HG03432 (cell line): Measurements from ENCODE around the gene ACADSB.
A peak's percentile ranks its signal among the peaks of the same experiment; 100 is the strongest.

Experiments used
- ATAC-seq: cut with Tn5 transposase; IDR thresholded peaks from one replicate; pipeline ENCODE4 v1.9.1; 2021; ENCODE audit warnings: mild to moderate bottlenecking, moderate library complexity; ENCODE audit not compliant: unreplicated experiment

Gene ACADSB

DNA sequence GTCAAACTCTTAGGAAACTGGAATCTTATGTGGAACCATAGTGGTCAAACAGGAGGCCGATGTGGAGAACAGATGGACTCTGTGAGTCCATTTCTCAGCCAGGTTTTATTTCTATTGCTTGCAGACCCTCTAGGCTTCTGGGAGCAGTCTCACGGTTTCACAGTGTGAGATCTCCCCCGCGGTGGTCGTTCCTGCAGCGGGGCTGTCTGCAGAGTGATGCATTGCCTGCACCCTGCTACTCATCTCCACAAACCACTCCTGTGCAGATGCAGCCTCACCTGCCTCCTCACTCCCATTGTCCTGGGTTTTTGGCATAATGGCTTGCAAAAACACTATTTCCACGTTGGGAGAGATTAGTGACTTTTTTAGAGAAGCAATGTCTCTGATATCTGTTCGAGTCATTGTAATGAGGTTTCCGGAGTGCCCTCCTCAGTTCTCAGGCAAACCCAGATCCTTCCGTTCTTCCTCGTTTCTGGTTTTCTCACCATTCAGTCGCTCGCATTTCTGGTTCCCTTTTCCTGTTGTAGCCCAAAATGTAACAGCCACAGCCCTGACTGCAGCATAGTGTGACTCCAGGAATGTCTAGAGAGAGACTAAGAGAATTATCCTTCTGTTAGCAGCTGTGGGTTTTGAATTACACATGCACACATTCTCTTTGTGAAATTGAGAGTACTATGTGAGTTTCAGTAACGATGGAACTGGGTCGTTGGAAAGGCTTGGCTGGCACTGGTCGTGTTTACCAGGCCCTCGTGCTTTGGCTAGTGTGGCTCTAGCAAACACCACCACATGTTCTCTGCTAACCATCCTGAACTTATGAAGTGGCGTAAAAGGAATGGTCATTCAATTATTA lies 30.2 kb downstream of the ACADSB start:
- ATAC-seq, result no peak

DNA sequence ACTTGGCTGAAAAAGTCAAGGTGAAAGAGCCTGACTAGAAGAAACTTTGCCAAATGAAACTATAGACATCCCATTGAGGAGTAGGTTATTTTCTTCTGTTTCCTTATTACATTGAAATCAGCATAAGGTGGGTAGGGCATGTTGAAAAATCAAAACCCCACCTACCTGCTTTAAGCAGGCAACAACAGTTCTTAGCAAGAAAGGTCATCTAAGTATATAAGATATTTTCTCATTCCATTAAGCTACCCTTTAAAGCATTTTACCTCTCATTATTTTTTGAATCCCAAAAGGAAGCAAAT lies 30.8 kb downstream of the ACADSB start:
- no peak for ATAC-seq

DNA sequence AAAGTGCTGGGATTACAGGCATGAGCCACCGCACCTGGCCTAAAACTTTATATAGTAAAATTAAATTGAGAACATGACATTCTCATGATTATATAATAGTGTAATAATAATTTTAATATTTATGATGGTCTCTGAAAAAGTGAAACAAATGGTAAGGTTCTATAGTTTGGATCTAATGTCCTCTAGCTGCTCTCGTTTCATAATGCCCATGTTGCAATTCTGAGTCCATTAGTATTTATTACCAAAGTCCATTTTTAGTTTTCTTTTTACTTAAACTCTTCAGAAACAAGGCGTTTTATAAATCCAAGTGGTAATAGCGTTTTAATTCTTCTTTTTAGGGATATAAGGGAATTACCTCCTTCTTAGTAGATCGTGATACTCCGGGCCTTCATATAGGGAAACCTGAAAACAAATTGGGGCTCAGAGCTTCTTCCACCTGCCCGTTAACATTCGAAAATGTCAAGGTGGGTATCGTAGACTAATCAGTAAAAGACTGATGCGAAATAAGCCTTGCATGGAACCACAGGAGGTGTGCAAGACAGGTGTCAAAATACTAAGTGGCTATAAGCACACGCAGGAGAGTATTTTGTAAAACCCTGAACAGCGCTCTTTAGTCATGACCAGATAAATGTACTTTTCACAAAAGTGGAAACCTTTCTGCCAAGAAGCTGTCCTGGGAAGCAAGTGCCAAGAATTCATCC lies 34.1 kb downstream of the ACADSB start:
- ATAC-seq, result no peak

DNA sequence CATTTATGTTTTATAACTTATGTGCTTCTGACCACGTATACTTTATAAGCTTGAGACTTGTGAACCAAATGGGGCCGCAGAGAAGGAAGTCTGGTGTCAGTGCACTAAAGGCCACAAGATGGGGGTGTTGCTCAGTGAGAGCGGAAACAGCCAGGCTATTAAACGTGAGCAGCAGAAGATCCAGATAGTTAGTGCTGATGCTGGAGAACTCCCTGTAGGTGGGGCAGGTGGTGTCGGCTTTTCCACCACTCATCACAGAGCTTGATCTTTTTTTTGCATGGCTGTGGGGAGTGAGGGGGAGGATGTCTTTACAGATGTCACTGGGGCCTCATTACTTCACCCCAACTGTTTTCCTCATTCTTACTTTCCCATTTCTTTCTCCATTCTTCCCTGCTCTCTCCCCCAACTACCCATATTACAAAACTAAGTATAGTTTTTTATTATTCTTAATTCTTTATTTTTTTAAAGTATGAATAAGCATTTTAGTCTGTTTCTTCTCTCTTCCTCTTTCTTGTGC lies 34.7 kb downstream of the ACADSB start:
- peak; percentile 79 for ATAC-seq

DNA sequence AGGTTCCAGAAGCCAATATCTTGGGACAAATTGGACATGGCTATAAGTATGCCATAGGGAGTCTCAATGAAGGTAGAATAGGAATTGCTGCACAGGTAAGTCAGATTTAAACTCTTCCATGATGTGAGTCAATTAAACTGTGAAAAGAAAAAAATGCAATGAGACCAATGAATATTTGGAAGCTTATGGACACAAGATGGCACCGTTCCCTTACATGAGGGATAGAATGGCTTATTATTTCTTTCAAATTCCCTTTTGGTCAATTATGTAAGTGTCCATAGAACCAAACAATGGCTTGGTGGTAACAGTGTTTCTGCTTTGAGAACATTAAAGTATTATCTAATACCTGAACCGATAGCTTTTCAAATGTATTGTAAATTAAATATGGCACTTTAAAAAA lies 35.6 kb downstream of the ACADSB start:
- ATAC-seq, result no peak

DNA sequence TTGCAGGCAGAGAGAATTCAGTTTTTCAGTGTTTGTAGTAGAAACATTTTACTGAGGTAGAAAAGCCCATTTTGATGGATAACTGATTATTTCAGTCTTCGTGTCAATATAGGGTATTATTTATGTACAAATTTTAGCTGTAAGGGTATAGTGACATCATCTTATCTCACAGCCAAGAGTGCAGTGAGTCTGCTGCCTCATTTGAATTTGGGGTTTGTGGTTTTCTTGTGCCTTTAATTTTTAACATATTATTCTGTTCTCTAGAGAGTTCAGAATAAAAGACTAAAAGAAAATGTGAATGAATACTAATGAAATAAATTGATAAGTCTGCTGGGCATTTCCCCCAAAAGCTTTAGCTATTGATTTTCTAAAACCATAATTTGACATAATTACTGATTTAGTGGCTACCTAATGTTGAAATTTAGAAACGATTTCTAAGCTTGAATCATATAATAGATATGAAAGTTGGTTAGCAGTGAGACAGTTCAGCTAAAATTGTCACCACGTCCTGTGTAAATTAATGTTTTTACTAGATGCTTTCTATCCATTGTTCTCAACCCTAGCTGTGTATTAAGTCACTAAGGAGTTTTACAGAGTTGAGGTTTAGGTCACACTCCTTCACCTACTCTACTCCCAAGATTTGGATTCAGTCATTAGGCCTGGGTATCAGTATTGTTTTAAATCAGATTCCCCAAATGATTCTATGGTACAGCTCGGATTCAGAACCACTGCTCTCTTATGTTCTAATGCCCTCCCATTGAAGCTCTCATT lies 37.3 kb downstream of the ACADSB start:
- ATAC-seq, result no peak

DNA sequence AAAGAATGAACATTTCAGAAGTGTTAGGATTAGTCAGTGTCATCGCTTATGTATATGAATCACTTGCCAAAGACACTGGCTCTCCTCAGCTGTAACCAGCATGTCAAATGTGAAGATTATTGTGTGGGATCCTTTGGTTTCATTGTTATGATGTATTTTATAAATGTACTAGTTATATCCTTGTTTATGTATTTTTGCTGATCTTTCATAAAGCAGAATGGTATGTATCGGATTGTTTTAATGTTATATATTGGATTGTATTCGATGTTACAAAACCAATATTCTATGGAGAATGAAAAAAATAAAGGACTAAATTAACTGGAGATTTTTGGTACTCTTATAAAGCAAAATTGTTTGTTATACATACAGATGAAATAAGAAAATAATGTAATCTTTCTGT lies 49.2 kb downstream of the ACADSB start:
- ATAC-seq, result no peak

DNA sequence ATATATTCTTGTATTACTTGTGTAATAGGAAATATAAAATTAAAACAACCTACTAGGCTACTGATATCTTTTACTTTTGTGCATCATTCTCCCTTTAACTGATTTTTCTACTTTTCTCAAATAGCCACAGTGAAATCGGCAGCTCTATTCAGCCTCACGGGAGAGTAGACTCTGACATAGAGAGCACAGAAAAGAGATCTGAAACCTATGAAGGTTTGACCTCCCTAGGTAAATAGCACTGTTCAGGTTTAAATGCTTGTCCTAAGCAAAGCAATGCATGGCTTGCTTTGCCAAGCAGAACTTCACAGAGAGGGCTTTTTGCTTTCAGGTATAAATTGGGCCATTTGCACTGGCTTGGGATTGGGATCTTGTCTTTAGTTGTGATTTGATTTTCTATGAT lies 53.1 kb downstream of the ACADSB start:
- no peak for ATAC-seq

DNA sequence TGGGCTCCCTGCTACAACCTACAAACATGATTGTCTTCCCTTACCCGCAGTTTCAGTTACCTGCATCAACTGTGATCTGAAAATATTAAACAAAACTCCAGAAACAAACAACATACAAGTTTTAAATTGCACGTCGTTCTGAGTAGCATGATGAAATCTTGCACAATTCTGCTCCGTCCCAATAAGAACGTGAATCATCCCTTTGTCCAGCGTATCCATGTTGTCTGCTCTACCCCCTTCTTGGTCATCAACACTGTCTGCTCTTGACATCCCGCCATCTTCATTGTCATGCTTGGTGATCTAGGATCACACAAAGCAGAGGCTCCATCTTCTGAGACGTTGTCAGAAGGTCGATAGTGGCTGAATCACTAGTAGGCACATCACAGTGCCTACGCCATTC lies 53.9 kb downstream of the ACADSB start:
- ATAC-seq, result no peak

DNA sequence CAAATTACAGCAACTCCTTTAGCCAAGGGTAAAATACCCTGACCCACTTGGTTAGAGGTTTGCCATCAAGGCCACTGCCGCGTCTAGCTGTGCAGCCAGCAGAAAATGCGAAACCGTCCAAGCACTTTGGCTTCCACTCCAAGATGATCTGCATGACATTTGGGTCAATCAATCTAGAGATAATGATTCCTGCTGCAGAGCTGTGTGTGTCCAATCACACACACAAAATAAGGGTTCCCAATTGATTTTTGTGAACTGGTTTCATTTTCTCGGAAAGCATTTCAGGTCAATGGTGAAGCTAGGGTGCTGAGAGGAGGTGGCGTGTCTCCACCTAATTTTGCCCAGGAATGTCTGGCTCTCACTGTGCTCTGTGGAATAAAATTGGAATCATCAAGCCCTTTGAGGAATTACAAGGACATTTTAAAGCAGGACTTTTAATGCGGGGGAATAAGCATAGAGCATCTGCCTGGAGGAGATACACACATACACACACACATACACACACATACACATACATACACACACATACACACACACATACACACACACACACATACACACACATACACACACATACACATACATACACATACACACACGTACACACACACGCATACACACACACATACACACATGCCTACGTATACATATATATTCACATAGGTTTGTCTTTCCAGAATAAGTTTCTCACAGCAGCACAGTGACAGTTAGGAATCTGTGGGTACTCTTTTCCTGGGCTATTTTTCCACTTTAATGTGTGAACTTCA lies 59.5 kb downstream of the ACADSB start:
- no peak for ATAC-seq

DNA sequence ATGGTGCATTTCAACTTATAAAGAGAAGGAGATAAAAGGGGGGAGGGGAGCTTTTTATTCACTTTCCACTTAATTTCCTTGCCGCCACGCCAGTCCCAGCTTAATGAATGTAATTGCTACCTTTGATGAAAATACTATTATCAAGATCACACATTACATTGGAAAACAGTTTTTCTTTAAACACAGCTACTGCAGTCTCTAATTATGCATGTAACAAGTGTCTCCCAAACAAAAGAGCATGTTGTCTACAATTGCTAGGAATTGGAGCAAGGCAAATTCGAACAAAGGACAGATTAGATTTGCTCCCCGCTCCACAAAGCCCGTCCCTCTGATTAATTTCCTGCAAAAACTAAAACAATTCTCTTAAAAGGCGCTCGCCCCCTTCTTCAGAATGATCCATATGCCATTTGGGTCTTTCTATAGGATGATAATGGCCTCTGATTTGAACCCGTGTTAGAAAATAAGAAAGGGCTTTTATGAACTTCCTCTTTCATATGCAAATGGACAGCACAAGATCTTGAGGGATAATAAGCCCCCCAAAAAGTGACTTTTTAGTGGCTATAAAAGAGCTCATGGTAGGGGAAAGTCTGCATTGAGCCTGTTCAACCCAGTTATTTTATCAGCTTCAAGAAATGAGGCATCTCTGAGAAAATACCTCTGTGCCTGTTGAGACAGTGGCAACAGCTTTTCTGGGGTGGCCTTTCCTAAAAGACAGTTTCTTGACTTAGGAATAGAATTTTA lies 60.6 kb downstream of the ACADSB start:
- no peak for ATAC-seq

DNA sequence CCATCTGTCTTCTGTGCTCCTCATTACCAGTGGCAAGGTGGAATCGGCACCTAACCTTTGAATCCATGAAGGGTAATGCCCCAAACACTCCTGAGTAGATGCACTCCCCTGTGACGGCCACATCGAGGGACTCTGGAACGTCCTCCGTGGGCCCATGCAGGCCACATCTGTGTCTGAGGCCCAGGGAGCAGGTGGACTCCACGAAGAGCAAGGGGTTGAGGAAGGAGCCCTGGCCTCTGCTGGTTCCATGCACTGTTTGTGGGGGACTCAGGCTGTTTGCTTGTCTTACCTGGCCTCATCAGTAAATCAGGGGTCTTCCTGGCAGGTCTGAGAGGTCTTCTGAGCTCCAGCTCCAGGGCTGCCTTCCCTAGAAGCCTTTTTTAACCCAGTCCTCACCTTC lies 64.4 kb downstream of the ACADSB start:
- no peak for ATAC-seq

DNA sequence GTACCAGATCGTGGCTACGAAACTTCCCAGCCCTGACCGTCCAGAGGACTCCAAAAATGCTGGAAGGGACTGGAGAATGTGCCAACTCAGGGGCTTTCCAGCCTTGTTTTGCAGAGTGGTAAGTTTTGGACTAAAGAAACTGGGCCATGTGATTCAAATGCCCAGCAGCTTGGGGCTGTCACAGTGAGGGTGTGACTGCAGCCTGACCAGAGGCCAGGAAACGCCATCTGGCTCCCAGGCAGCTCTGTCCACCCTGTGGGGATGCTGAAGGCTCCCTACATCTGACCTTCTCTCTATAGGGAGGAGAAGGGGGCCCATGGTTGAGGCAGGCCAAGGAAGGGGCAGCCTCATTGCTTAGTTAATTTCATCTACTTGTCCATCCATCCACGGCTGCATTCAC lies 65.4 kb downstream of the ACADSB start:
- no peak for ATAC-seq

DNA sequence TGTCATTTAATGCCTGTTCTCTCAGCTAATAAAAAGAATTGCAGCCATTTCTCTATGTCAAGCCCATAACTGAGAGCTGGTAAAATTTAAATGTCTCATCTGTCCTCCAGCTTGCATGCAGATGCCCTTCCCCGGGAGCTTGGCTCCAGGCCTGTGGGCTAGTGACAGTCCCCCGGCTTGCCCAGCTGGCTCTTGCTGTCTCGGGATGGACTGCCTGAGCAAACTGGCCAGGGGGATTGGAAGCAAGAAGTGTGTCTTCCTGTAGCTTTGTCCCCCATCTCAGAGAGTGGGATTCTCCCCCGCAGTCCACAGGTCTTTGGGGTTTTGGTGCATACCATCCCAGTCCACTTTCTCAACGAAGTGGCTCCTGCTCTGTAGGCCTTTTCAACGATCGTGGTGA lies 73.1 kb downstream of the ACADSB start:
- ATAC-seq, result no peak

DNA sequence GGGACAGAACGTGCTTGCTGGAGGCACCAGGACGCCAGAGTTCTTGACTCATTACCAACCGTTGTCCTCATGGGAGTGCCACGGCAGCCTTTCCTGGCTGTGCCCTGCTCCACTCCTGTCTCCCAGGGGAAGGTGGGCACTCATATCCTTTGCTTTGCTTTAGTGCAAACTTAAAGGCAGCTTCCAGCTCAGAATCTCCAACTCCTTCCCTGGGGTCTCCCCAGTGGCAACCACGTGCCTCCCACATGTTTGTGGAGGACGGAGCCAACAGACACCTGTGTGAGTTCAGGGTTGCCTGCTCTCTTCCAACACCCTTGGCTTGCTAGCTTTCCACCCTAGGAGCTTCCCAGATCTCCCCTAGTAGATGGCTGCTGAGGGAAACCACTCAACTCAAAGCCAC lies 75.0 kb downstream of the ACADSB start:
- no peak for ATAC-seq

DNA sequence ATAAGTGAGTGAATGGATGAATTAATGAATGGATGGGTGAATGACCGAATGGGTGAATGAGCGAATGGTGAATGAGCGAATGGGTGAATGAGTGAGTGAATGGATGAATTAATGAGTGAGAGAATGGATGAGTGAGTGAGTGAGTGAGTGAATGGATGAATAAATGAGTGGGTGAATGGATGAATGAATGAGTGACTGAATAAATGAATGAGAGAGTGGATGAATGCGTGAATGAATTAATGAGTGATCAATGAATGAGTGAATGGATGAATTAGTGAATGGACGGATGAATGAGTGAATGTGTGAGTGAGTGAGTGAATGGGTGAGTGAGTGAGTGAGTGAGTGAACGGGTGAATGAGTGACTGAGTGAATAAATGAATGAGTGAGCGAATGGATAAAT lies 77.5 kb downstream of the ACADSB start:
- no peak for ATAC-seq

DNA sequence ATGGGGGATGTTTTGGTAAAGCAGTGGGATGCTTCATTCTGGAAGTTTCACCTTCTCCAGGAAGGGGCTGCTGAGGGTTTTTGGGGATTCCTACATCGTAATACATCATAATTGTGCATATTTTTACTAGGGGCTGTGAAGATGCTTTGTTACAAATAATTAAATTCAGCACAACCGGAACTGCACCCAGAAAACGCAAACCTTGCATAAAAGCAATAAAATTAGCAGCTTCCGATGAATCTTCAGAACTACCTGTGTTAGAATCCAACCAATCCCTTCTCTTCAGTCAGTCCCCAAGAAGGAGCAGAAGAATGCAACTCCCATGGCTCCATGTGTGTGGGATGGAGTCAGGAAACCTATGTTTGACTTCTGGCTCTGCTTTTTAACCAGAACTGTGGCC lies 78.5 kb downstream of the ACADSB start:
- ATAC-seq, result no peak

DNA sequence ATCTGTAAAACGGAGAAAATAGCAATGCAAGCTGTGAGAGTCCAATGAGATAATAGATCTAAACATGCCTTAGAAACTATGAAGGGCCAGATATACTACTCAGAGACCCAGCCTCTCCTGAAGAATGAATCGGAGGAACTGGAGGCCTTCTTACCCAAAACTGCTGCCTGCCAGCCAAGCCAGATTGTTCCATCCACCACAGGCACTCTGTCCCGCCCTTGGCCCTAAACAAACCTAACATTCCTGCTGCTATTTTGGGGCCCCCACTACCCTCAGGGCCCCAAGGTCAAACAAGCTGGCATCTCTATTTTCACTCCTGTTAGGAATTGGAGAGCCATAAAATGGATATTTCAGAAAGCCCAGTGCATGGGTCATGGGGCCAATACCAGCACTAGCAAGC lies 79.0 kb downstream of the ACADSB start:
- ATAC-seq, result no peak

DNA sequence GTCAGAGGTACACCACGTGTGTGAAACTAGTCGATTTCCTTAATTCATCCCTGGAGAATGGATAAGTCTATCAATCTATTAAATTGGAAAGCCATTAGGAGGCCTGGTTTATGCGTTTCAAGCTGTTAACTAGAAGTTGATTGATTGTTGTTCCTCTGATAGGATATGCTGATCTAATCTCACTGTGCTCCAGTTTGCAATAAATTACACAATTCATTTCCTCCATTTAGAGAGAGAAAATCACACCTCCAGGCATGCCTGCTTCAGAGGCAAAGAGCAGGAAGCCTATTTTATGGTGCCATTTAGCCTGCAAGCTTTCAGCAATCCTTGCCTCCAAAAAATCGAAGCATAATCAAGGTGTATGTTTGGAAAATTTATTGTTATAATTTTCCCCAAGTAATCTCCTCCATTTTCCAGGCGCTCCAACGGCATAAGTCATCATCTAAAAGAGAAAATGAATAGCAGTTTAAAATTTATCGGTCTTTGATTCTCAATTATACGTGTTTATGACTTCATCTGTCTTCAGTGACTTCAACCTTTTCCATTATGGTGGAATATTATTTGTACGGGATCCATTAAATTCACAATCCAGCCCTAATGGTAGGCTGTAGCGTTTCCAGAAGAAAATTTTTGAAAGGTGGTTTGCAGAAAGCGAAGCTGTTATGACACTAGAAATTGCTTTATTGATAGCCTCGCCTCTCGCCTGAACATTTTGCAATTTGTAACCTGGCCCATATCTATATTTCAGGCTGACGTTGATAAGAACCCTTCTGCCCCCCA lies 84.0 kb downstream of the ACADSB start:
- ATAC-seq, result no peak

DNA sequence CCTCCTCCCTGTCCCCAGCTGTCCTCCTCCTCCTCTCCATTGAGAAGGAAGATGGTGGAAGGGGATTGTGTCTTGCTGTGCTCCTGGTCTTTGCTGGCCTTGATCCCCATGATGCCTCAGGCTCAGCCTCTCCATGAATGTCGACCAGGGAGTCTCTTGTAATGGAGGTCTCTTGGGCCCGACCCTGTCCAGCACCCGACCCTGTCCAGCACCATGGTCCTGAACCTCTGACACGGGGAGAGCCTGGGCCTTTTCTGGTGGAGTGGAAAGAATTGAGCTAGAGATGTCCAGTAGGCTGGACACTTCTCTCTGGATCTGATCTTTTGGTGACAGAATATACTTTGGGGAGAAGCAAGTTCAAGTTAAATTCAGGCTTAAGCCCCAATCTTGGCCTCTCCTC lies 84.7 kb downstream of the ACADSB start:
- no peak for ATAC-seq
